HepG2 (cell line): ENCODE data around the gene VRK1.

Source experiments
- GABPA ChIP-seq, 2 experiments: IDR thresholded peaks; 2 replicates each; pipeline ENCODE4 v1.6.1; 2011 to 2016; ENCODE audit warnings: low read depth in 2 of 2, low read length in 1 of 2, missing biosample characterization in 1 of 2, missing genetic modification characterization in 1 of 2
- KLF6 ChIP-seq: IDR thresholded peaks from 2 replicates; pipeline ENCODE4 v1.8.0; 2016; ENCODE audit warnings: missing biosample characterization, missing genetic modification reagents
- SKI ChIP-seq: fragments of 450-650 bp; IDR thresholded peaks from one replicate; pipeline ENCODE4 v1.6.1; 2018; ENCODE audit warnings: mild to moderate bottlenecking; ENCODE audit not compliant: partially characterized antibody
- ZNF138 ChIP-seq: sonication (generic); formaldehyde crosslinking; IDR thresholded peaks from 2 replicates; pipeline ENCODE4 v1.5.0; 2020; ENCODE audit warnings: mild to moderate bottlenecking, low read depth, missing genetic modification reagents
- ZNF274 ChIP-seq: sonication (generic); formaldehyde crosslinking; IDR thresholded peaks from 2 replicates; pipeline ENCODE4 v1.5.1; 2020; ENCODE audit warnings: mild to moderate bottlenecking, missing genetic modification reagents
- ZNF619 ChIP-seq: sonication (generic); formaldehyde crosslinking; IDR thresholded peaks from 2 replicates; pipeline ENCODE4 v1.4.0; 2020; ENCODE audit warnings: mild to moderate bottlenecking, missing genetic modification reagents
- TF ChIP-seq, protein P1 (sequence below): sonication (generic); formaldehyde crosslinking; IDR thresholded peaks from 2 replicates; pipeline ENCODE4 v1.4.0; 2020; ENCODE audit warnings: missing genetic modification reagents

- TF ChIP-seq GABPA (IDR thresholded peaks at IDR 0.05; ENCODE audit: low read depth, low read length) = no peak
- no peak for TF ChIP-seq GABPA (CRISPR knock-in tag; IDR thresholded peaks at IDR 0.05; ENCODE audit: low read depth)
- no peak for TF ChIP-seq ZNF274
- TF ChIP-seq, protein P1, sequence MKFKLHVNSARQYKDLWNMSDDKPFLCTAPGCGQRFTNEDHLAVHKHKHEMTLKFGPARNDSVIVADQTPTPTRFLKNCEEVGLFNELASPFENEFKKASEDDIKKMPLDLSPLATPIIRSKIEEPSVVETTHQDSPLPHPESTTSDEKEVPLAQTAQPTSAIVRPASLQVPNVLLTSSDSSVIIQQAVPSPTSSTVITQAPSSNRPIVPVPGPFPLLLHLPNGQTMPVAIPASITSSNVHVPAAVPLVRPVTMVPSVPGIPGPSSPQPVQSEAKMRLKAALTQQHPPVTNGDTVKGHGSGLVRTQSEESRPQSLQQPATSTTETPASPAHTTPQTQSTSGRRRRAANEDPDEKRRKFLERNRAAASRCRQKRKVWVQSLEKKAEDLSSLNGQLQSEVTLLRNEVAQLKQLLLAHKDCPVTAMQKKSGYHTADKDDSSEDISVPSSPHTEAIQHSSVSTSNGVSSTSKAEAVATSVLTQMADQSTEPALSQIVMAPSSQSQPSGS = no peak
- TF ChIP-seq KLF6 (CRISPR knock-in tag) = no peak
- TF ChIP-seq ZNF619 (CRISPR knock-in tag) = no peak
- TF ChIP-seq ZNF138 = no peak
- no peak for TF ChIP-seq SKI
These were observed 114.4 kb downstream of the VRK1 start for GRCh38 chr14:96911499-96912149.
